GM21576 (cell line): ENCODE data around the gene SOAT1.

Experiments used
- ATAC-seq: cut with Tn5 transposase; IDR thresholded peaks from one replicate; pipeline ENCODE4 v1.9.1; 2021; ENCODE audit warnings: mild to moderate bottlenecking, moderate library complexity; ENCODE audit not compliant: unreplicated experiment

Gene SOAT1

DNA sequence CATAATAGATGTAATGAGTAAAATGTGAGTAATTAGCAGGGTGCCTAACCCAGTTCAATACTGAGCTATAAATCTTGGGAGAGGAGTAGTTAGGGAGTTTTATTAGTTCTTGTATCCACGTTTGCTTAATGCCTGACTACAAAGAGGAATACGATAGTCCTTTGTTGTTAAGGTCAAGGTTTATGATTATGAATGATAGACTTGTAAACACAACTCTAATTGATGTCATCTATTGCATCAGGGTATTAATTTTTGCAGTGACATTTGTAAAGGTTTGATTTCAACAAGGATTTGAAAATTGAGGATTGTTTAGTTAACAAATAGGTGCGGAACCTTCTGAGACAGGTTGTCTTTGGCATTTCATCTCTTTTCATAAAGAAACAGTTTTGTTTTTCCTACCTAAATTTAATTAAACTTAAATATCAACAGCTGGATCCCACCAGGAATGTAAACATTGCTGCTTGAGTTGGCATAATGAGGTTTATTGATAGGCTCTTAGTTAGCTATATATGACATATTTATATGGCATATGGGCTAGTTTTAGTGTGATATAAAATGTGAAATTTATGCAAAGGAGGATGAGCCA is 9.7 kb downstream of the SOAT1 start:
- ATAC-seq: no peak

DNA sequence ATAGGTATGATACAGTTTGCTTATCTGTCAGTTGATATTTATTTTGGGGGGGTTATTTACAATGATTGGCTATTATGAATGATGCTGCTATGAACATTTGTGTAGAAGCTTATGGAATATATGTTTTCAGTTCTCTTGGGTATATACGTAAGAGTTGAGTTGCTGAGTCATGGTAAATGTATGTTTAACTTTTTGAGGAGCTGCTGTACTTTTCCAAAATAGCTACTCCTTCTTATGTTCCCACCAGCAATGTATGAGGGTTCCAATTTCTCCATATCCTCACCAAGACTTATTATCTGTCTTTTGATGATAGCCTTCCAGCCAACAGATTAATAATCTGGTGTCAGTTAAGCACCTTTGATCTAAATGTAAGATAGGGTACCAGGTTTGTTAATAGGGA is 11.9 kb downstream of the SOAT1 start:
- ATAC-seq: no peak

DNA sequence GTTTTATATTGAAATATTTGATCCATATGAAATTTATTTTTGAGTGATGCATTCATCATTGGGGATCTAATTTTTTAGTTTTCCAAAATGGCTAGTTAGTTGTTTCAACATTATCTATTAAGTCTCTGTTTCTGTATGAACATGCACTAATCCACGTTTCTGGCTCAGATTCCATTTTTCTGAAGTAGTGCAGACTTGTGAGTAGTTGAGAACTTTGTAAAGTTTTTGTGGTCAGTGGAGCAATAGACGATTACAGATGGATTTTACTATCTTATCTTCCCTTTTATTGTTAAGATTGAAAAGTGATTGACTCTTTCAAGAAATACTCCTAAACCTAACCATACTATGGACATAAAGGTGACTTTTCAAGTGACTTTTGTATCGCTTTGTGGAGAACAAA is 16.7 kb downstream of the SOAT1 start:
- no peak for ATAC-seq

GRCh38 chr1:179310721-179311120 is 17.1 kb downstream of the SOAT1 start:
- ATAC-seq: no peak

- no peak for ATAC-seq
Observed at GRCh38 chr1:179311149-179311700, 17.6 kb downstream of the SOAT1 start.

DNA sequence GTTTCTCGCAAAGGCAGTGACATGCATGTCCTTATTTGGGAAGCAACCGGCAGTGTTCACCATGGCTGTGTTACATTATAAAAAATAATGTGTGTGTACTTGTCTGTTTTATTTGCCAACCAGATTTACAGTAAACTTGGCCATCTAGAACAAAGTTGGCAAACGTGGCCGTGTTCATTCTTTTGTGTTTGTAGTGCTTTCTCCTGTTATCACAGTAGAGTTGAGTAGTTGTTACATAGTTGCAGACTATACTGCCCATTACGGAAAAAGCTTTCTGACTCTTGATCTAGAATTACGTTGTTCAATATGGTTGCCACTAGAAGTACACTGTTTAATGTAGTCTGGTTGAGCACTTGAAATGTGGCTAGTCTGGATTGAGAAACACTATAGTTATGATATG is 19.4 kb downstream of the SOAT1 start:
- no peak for ATAC-seq

DNA sequence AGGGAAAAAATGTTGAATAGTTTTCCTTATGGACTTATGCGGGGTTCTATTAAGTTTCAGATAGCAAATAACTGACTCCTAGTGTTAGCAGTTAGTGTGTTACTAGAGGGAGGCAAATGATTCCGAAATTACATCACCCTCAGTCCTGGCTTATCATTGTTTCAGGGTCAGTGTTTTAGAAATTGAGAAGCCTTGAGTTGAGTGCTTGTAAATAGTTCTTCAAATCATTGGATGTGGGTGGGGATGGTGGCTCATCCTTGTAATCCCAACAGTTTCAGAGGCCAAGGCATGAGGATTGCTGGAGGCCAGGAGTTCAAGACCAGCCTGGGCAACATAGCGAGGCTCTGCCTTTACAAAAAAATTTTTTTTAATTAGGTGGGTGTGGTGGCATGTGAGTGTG is 21.3 kb downstream of the SOAT1 start:
- ATAC-seq: no peak

DNA sequence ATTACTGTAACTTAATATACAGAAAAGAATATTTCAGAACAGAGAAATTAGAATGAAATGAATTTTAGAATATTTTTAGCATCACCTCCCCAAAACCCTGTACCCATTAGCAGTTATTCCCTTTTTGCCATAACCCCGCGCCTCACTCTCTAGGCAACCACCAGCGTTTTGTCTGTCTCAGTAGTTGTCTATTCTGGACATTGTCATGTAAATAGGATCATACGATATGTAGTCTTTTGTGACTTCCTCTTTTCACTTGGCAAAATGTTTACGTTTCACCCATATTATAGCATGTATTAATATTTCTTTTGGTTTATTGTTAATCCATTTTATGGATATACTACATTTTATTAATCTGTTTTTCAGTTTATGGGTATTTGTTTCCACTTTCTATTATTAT is 24.9 kb downstream of the SOAT1 start:
- ATAC-seq: no peak

DNA sequence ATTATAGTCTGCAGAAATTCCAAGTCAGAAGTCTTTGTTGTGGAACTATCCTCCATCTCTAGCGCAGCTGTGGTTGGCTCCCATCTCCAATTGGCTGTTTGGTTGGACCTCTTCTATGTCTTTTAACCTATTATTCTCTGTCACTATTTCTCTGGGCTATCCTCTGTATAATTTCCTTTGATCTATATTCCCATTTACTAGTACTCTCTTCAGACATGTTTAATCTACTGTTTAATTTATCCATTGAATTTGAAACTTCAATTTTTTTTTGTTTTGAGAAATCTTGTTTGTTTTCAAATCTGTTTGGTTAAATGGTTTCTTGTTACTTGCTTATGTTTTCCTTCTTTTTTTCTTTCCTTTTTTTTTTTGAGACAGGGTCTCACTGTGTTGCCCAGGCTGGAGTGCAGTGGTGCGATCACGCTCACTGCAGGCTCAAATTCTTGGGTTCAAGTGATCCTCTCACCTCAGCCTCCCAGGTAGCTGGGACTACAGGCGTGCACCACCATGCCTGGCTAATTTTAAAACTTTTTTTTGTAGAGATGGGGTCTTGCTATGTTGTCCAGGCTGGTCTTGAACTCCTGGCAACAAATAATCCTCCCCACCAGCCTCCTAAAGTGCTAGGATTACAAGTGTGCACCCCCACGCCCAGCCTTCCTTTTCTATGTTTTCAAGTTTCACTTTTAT is 28.1 kb downstream of the SOAT1 start:
- ATAC-seq: no peak

DNA sequence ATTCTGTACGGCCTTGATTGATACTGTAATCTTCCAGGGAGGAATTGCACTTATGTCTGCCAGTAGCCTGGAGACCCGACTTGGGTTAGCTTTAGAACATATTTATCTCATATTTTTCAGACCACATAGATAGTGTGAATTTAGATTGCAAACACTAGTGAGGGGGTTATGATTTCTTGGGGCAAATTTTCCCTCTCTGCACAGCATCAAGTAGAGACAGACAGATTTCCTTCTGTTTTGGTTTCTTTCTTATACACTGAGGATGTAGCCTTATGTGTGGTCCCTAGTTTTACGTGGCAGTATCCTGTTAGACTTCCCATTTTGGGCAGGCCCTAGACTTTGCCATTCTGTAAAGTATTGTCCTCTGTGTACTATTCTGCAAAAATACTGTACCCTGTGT is 29.0 kb downstream of the SOAT1 start:
- ATAC-seq: no peak

GRCh38 chr1:179323436-179323835 is 29.8 kb downstream of the SOAT1 start:
- ATAC-seq: no peak

DNA sequence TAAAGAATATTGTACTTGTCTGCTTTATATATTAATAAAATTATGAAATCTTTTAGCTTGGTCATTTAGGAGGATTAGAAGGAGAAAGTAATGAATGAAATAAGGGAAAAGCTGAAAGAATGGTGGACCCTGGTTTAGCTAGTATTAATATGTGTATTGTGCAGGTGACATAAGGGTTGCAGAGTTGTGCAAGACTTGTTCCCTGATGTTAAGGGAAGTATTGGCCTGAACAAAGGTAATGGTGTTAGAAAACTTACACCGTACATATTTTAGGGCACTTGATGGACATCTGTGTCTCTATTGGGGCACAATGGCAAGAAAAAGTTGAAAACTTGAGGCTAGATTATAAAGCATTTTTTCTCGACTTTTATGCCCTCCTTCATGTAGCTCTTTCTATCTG is 32.2 kb downstream of the SOAT1 start:
- no peak for ATAC-seq

GRCh38 chr1:179326746-179327145 is 33.1 kb downstream of the SOAT1 start:
- ATAC-seq: no peak

DNA sequence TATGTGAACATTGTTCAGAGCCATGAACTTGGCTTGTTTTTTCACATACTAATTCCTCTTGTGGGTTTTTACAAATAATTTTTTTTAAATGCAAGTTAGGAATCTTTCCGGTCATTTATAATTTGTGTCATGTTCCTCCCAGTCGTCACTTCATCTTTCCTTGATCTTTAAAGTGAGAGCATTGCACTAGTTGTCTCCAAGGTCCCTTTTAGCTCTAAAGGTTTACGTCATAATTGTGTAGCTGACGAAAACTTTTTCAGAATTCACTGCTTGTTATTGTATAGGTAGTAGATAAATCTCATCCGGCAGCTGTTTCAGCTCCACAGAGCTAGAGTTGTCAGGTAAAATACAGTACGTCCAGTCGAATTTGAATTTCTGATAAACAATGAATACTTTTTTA is 33.6 kb downstream of the SOAT1 start:
- no peak for ATAC-seq

DNA sequence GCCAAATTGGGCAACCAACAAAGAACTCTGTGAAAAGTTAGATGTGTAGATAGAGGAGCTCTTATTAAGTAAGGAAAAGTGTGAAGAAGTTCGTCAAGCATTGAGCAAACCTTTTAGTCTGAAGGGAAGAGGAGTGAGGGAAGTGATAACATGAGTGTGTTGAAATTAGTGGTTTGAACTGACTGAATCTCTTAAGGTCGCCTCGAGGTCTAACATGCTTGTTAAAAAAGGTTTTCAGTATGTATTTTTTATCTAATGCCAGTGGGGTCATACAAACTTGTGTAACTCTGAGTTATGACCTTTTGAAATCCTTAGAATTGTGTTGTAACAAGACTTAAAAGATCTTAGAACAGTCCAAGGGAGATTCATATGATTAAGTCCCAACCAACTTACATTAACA is 34.1 kb downstream of the SOAT1 start:
- no peak for ATAC-seq

GRCh38 chr1:179329862-179330261 is 36.3 kb downstream of the SOAT1 start:
- no peak for ATAC-seq

GRCh38 chr1:179334440-179334839 is 40.8 kb downstream of the SOAT1 start:
- no peak for ATAC-seq

DNA sequence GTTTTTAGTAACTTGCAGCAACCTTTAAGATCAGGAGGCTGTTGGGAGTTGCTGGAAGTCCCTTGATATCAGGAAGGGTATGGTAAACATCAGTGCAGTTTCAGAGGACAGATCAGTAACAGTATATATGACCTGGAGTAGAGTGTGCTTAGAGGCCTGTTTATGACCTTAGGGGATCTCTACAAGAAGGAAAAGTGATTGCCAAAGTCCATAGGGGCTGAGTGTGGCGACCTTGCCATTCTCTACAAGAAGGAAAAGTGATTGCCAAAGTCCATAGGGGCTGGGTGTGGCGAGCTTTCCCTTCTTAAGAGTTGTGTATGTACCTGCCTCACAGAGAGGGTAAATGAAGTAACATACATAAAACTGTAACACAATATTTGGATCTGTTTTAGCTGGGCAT is 43.7 kb downstream of the SOAT1 start:
- ATAC-seq: no peak

- ATAC-seq: no peak
Observed at GRCh38 chr1:179337942-179338560, 44.5 kb downstream of the SOAT1 start.

DNA sequence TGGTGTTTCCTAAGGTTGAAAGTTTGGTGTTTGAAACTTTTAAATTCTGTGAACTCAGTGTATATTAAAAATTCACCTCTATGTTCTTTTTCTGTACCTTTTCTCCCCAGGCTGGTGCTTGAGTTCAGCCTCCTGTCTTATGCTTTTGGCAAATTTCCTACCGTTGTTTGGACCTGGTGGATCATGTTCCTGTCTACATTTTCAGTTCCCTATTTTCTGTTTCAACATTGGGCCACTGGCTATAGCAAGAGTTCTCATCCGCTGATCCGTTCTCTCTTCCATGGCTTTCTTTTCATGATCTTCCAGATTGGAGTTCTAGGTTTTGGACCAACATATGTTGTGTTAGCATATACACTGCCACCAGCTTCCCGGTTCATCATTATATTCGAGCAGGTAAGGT is 47.3 kb downstream of the SOAT1 start:
- ATAC-seq: no peak

DNA sequence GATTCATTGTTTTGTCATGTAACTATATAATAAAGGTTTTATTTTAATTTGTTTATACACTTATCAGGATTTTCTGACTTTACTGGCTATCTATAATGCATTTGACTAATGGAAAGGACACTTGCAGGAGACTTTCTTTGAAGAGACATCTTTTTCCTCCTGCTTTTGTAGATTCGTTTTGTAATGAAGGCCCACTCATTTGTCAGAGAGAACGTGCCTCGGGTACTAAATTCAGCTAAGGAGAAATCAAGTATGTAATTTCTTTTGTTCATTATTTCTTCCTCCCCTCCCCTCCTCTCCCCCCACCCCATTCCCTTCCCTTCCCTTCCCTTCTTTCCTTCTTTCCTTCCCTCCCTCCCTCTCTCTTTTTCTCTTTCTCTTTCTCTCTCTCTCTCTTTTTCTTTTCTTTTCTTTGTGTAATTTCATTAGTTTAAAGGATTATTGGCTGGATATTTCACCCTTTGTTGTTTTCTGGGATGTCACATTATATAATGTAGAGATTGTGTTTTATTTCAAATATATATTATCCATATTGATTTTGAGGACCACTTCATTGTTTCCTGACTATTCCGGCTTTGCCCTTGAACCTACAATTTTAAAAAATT is 48.4 kb downstream of the SOAT1 start:
- no peak for ATAC-seq
